ENCODE data around the gene TPCN1. TPM values are rescaled to one million over a fixed set of nuclear protein-coding genes. Genes with fewer than 3 reads are reported as not detected.

TPCN1 gene
- total and polyA plus RNA-seq, 2 of the 13 experiments (the other 11 are each of a cell fraction or from before 2014, with no cell fraction given) = 8.0 to 26.8 TPM

DNA sequence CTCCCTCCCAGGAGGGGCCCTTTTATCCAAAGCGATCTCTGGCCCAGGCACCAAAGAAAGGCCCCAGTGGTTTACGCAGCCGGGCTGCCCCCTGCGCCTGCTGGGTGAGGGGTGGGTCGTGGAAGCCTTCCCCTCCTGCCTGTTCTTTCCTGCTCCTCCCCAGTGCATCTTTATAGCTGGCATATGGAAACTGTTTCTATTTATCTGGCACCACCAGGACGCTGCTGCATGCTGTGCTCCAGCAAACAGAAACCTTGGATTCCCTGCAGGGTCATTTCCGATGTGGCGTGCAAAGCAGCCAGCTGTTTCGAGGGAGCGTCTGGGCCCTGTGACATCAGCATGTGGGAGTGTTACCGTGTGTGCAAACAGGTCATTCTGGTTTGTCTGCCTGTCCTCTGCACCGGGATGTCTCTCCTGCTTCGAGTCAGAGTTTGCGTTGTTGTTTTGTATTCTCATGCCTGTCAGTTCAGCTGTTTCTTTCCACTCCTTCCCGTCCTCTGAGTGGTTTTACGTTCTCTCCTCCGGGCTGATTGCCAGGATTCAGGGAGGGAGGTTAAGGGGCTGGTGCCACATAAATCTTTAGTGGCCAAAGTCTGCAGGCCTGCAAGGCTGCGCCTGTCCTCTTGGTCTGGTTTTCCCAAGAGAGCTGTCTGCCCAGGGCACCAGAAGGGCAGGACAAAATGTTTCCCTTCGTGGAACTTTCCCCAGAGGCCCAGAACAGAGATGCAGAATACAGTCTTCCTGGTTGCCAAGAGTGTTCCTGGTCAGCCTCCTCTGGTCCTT lies 24.6 kb downstream of the TPCN1 start (continued):
- TF ChIP-seq ZNF317 (CRISPR knock-in tag; IDR thresholded peaks at IDR 0.05) (peak; percentile 77), ZNF878 (CRISPR knock-in tag; IDR thresholded peaks at IDR 0.05) (peak; percentile 38; the same call in 1 of the 2 replicates), CREB1 (IDR thresholded peaks at IDR 0.05) (peak; percentile 75), CREB1 (CRISPR knock-in tag; IDR thresholded peaks at IDR 0.05) (peak; percentile 60; the same call in 1 of the 2 replicates), NFAT5 (CRISPR knock-in tag; IDR thresholded peaks at IDR 0.05) (no peak), ARHGAP35 (CRISPR knock-in tag; IDR thresholded peaks at IDR 0.05; ENCODE audit: borderline replicate concordance) (0 out of 2 replicates have a peak, but pooled peaks have one; percentile 20), SOX13 (IDR thresholded peaks at IDR 0.05) (no peak), SOX13 (CRISPR knock-in tag; conservative IDR thresholded peaks at IDR 0.05 in 1 of 2, IDR thresholded peaks at IDR 0.05 in 1 of 2) (peak in 1 of 2 experiments; percentile 32; a peak in 1 of 4 replicates), RBAK (CRISPR knock-in tag; IDR thresholded peaks at IDR 0.05) (0 out of 2 replicates have a peak, but pooled peaks have one; percentile 3), TARDBP (CRISPR knock-in tag; IDR thresholded peaks at IDR 0.05) (peak; percentile 65; the same call in 1 of the 2 replicates), ZNF567 (CRISPR knock-in tag; IDR thresholded peaks at IDR 0.05; ENCODE audit: borderline replicate concordance) (no peak), ZNF746 (CRISPR knock-in tag; IDR thresholded peaks at IDR 0.05) (0 out of 2 replicates have a peak, but pooled peaks have one; percentile 17), ZNF224 (CRISPR knock-in tag; IDR thresholded peaks at IDR 0.05) (no peak), ZBTB33 (CRISPR knock-in tag; IDR thresholded peaks at IDR 0.05) (peak; percentile 15; the same call in 1 of the 2 replicates), NR2F6 (IDR thresholded peaks at IDR 0.05) (no peak), NR2F6 (CRISPR knock-in tag; IDR thresholded peaks at IDR 0.05) (peak; percentile 22; the same call in 1 of the 2 replicates), RXRA (CRISPR knock-in tag; IDR thresholded peaks at IDR 0.05) (peak; percentile 35; the same call in 1 of the 2 replicates), FOXP1 (IDR thresholded peaks at IDR 0.05) (no peak), FOXP1 (CRISPR knock-in tag; IDR thresholded peaks at IDR 0.05) (peak; percentile 42)
- TF ChIP-seq, protein P1, sequence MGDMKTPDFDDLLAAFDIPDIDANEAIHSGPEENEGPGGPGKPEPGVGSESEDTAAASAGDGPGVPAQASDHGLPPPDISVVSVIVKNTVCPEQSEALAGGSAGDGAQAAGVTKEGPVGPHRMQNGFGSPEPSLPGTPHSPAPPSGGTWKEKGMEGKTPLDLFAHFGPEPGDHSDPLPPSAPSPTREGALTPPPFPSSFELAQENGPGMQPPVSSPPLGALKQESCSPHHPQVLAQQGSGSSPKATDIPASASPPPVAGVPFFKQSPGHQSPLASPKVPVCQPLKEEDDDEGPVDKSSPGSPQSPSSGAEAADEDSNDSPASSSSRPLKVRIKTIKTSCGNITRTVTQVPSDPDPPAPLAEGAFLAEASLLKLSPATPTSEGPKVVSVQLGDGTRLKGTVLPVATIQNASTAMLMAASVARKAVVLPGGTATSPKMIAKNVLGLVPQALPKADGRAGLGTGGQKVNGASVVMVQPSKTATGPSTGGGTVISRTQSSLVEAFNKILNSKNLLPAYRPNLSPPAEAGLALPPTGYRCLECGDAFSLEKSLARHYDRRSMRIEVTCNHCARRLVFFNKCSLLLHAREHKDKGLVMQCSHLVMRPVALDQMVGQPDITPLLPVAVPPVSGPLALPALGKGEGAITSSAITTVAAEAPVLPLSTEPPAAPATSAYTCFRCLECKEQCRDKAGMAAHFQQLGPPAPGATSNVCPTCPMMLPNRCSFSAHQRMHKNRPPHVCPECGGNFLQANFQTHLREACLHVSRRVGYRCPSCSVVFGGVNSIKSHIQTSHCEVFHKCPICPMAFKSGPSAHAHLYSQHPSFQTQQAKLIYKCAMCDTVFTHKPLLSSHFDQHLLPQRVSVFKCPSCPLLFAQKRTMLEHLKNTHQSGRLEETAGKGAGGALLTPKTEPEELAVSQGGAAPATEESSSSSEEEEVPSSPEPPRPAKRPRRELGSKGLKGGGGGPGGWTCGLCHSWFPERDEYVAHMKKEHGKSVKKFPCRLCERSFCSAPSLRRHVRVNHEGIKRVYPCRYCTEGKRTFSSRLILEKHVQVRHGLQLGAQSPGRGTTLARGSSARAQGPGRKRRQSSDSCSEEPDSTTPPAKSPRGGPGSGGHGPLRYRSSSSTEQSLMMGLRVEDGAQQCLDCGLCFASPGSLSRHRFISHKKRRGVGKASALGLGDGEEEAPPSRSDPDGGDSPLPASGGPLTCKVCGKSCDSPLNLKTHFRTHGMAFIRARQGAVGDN (CRISPR knock-in tag; IDR thresholded peaks at IDR 0.05) = peak; percentile 65
